GM21528 (cell line): ENCODE measurements around the gene RALGDS.

Experiments used
- ATAC-seq: cut with Tn5 transposase; IDR thresholded peaks from one replicate; pipeline ENCODE4 v1.9.1; 2021; ENCODE audit warnings: mild to moderate bottlenecking, moderate library complexity; ENCODE audit not compliant: unreplicated experiment, low FRiP score

The RALGDS gene

GRCh38 chr9:133108794-133109641 lies 12.0 kb downstream of the RALGDS start:
- ATAC-seq = no peak

GRCh38 chr9:133107961-133108793 lies 12.9 kb downstream of the RALGDS start:
- no peak for ATAC-seq

GRCh38 chr9:133107245-133107722 lies 13.8 kb downstream of the RALGDS start:
- no peak for ATAC-seq

GRCh38 chr9:133106511-133107244 lies 14.4 kb downstream of the RALGDS start:
- ATAC-seq = no peak

- ATAC-seq = no peak
Measured at GRCh38 chr9:133105461-133105770, 15.6 kb downstream of the RALGDS start.

GRCh38 chr9:133104718-133105460 lies 16.2 kb downstream of the RALGDS start:
- no peak for ATAC-seq

GRCh38 chr9:133103987-133104505 lies 17.0 kb downstream of the RALGDS start:
- no peak for ATAC-seq

- no peak for ATAC-seq
Measured at GRCh38 chr9:133103183-133103986, 17.7 kb downstream of the RALGDS start.

- no peak for ATAC-seq
Measured at GRCh38 chr9:133102190-133103021, 18.6 kb downstream of the RALGDS start.

- no peak for ATAC-seq
Measured at GRCh38 chr9:133101356-133102189, 19.5 kb downstream of the RALGDS start.

GRCh38 chr9:133100506-133101355 lies 20.3 kb downstream of the RALGDS start:
- ATAC-seq = no peak

GRCh38 chr9:133099726-133100505 lies 21.1 kb downstream of the RALGDS start:
- ATAC-seq = no peak

GRCh38 chr9:133098871-133099270 lies 22.2 kb downstream of the RALGDS start:
- no peak for ATAC-seq

- ATAC-seq = no peak
Measured at GRCh38 chr9:133098104-133098754, 22.8 kb downstream of the RALGDS start.

GRCh38 chr9:133094842-133095393 lies 26.1 kb downstream of the RALGDS start:
- ATAC-seq = no peak
